GM10266 (cell line): Measurements from ENCODE around the gene DNAH12.

Experiments
- DNase-seq: peaks from one replicate; pipeline ENCODE4 v3.0.0; 2012; ENCODE audit errors: extremely low spot score
- TF ChIP-seq, protein P1 (sequence below): IDR thresholded peaks from 2 replicates; pipeline ENCODE4 v1.5.1; 2012; ENCODE audit warnings: mild to moderate bottlenecking, low read depth; ENCODE audit not compliant: control insufficient read depth, insufficient read depth; ENCODE audit errors: missing control alignments

The DNAH12 gene

DNA sequence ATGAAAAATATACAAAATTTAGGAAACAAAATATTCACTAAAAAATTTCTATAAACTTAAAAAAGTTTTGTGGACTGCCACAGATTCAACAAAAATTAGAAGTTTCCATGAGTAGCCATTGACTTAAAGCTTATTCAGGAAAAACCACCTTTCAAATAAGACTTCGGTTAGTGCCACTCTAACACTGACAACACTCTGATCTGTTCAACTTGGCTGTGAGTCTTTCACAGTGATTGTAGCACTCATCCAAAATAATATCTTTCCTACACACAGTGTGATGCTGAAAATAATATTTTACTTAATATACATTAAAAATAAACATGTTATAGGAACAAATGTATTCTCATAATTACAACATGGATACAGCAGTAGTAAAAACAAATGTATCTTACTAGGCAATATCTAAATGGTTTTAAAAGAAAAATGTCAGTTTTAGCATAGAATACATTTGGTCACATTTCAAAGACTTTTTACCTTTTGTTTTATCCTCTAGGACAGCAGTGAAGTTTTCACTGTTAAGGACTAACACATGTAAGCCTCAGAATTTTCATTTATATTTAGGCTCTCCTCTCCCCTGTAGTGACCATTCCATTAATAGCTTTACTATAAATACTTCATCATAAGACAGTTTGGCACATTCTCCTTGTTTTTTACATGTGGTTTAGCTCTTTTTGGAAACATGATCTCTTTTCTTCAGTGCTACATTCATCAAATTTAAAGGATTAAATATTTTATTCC is 251.8 kb downstream of the DNAH12 start, which contains the start of gene ASB14:
ASB14 (minus strand) TSS at position 527 of the 738 bp plus-strand sequence. CDS start 652 bp downstream, outside the sequence.
- TF ChIP-seq, protein P1, sequence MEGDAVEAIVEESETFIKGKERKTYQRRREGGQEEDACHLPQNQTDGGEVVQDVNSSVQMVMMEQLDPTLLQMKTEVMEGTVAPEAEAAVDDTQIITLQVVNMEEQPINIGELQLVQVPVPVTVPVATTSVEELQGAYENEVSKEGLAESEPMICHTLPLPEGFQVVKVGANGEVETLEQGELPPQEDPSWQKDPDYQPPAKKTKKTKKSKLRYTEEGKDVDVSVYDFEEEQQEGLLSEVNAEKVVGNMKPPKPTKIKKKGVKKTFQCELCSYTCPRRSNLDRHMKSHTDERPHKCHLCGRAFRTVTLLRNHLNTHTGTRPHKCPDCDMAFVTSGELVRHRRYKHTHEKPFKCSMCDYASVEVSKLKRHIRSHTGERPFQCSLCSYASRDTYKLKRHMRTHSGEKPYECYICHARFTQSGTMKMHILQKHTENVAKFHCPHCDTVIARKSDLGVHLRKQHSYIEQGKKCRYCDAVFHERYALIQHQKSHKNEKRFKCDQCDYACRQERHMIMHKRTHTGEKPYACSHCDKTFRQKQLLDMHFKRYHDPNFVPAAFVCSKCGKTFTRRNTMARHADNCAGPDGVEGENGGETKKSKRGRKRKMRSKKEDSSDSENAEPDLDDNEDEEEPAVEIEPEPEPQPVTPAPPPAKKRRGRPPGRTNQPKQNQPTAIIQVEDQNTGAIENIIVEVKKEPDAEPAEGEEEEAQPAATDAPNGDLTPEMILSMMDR, result no peak
- DNase-seq, result no peak

DNA sequence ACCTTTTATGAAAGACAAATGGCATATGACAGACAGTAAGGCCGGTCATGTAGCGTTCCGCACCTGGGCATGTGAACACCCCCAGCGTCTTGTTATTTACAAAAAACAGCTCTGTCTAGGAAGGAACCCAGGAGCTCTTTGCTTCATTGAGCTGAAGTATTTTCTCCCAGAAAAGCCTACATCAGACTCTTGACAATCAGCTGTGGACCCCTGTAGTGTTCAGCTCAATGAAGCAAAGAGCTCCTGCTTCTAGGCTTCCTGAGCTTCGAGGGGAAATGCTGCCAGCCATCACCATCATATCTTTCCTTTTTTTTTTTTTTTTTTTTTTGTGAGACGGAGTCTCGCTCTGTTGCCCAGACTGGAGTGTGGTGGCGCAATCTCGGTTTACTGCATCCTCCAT is 255.7 kb downstream of the DNAH12 start:
- TF ChIP-seq, protein P1, result no peak

DNA sequence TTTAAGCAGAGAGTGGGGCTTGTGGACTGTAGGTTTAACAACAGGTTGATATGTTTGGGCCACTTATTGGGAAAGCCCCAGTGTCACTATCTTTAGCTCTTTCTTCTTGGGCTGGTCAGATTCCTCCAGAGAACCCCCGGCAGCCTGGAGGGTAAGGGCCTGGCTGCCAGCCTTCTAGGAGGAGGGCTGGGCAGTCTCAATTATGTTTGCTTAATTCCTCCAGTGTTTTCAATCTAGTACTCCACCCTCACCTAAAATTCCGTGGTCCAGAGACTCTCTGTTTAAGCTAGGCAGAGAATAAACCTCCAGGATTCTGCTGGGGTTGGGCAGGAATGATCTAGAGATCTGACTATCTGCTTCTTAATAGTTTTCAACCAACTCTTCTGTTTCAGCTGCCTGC is 256.9 kb downstream of the DNAH12 start:
- DNase-seq, result no peak
- TF ChIP-seq, protein P1, result no peak

More for the DNA sequence above, 255.7 kb downstream of the DNAH12 start:
- DNase-seq, result no peak

DNA sequence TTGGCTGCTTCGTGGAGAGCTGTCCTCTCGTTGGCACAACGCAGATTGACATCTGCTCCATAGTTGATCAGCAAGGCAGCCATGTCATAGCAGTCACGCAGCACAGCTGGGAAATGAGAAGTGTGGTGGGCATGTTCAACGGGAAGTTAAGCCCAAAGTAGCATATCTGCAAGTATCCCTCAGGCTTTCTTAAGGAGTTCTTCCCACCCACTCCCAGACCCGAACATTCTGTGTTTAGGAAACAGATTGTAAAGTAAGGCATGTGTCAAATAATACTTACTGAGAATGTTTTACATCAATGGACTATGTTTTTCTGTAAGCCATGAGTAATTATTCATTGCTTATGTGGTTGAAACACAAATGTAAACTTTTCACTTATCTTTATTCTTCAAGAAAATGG is 260.8 kb downstream of the DNAH12 start:
- TF ChIP-seq, protein P1, result no peak
- no peak for DNase-seq

DNA sequence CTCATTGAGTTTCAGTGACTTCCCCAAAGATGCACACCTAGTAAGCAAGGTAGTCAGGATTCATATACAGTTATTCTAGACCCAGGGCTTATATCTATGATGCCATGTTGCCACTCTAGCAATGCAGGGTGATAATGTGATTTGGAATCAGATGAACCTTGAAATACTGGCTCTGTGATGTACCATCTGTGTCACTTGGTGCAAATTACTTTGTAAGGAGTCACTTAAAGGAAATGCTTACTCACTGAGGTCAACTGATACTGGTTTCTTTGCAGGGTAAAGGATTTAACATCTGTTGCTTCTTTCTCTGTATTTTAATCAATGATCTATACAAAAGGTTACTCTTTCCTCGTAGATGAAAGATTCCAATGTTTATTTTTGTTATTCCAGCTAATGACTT is 262.4 kb downstream of the DNAH12 start:
- no peak for DNase-seq
- TF ChIP-seq, protein P1, result no peak

DNA sequence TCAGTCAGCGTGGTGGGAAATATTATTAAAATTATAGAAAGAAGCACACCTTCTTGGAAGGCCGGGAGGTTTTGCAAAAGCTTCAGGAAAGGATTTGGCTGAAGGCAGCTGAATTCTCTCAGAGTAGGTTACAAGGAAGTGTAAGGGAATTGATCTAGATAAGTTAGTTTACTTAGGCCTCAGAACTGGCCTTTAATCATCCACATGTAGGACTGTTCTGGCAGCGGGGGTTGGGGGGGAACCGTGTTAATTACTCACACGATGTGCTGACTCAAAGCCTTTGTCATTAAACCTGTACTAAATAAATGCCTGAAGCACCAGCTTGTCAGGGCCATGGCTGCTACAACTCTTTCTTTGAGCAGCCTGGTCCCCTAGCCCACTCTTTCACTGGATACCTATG is 264.5 kb downstream of the DNAH12 start:
- TF ChIP-seq, protein P1, result no peak
- no peak for DNase-seq

DNA sequence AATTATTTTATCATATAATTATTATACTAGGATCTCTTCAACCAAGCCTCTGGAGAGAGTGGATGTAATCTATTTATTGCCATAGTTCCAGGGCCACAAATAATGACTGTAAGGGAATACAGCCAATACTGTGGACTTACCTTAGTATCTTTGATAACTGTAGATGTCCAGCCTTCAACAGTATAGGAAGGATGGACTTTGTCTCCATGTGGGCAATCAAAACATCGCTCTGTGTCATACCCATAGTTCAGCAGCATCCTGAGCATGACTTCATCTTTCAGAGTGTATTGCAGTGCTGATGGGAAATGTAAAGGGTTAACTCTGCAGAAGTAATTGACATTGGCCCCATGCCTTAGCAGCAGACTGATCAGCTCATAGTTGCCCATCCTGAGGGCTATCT is 265.9 kb downstream of the DNAH12 start:
- no peak for DNase-seq
- TF ChIP-seq, protein P1, result no peak
